ENCODE data around the gene IGSF9.

Gene IGSF9

DNA sequence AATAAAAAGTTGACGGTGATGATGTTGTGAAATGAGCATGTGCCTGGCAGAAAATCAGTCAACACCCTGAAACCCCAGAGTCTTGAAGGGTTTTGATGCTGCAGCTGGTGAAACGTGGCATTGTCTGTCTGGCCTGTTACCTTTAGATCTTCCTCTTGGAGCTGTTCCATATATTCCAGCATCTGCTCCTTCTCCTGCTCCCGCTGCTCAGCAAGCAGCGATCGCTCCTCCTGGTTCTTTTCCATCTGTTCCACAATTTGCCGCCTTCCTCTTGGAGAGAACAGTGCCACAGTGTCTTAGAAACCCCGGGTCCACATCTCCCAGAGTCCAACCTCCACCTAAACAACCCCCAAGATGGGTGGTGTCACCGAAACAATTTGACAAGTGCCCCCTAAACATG is 61.1 kb downstream of the IGSF9 start:
- DNase-seq (ENCODE audit: low spot score in 2 of 2): no peak
- no peak for ATAC-seq (replicated peaks; ENCODE audit: extremely low read depth, poor library complexity, severe bottlenecking)
- H3K27ac Mint-ChIP-seq (ENCODE audit: low read depth): no peak overlapping the region
- H3K4me1 Mint-ChIP-seq: peaks cover 13% of the 10 kb centered on the region
- no peaks in the 10 kb centered on the region for H3K36me3 Mint-ChIP-seq (ENCODE audit: insufficient read depth)
- H3K27me3 Mint-ChIP-seq: no peaks in the 10 kb centered on the region
- H3K4me3 Mint-ChIP-seq: no peak overlapping the region
- H3K9me3 Mint-ChIP-seq: no peaks in the 10 kb centered on the region

DNA sequence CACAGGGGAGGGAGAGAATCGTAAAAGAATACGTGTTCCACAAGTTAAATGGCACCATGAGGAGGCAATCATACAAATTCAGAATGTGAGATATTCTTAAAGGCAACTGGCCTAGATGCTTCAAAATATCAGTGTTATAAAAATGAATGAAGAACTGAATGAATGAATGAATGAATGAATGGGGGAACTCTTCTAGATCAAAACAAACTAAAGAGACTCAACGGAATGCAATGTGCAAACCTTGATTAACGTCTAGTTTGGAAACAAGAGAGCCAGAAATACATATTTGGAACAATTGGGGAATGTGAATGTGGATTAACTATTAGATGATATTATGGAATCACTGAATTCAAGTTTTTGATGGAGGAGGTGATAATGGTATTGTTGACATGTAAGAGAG is 62.3 kb downstream of the IGSF9 start:
- no peak overlapping the region for H3K27ac Mint-ChIP-seq (ENCODE audit: low read depth)
- H3K9me3 Mint-ChIP-seq: no peaks in the 10 kb centered on the region
- no peaks in the 10 kb centered on the region for H3K27me3 Mint-ChIP-seq
- no peak overlapping the region for H3K4me3 Mint-ChIP-seq
- DNase-seq (ENCODE audit: low spot score in 2 of 2) (no peak), ATAC-seq (replicated peaks; ENCODE audit: extremely low read depth, poor library complexity, severe bottlenecking) (no peak)
- peaks cover 9% of the 10 kb centered on the region for H3K4me1 Mint-ChIP-seq
- H3K36me3 Mint-ChIP-seq (ENCODE audit: insufficient read depth): peaks cover 1% of the 10 kb centered on the region

DNA sequence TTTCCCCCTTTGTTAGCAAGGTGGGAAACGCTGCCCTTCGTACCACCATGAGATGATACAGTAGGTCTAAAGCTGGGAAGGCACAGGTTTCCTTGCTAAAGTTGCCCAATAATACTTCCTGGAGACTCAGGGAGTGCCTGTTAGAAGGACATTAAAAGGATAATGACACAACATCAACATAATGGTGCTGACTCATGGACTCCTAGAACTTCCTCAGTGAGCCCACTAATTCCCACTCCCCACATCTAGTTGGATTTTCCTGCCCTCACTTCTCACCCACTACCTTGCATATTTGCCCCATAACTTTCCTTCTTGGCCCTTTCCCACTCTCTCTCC is 62.9 kb downstream of the IGSF9 start:
- DNase-seq (ENCODE audit: low spot score in 2 of 2) (no peak), ATAC-seq (replicated peaks; ENCODE audit: extremely low read depth, poor library complexity, severe bottlenecking) (no peak)
- Mint-ChIP-seq H3K4me1 (peaks cover 7% of the 10 kb centered on the region), H3K4me3 (no peak overlapping the region), H3K36me3 (ENCODE audit: insufficient read depth) (peaks cover 1% of the 10 kb centered on the region), H3K9me3 (no peaks in the 10 kb centered on the region), H3K27ac (ENCODE audit: low read depth) (no peak overlapping the region), H3K27me3 (no peaks in the 10 kb centered on the region)

DNA sequence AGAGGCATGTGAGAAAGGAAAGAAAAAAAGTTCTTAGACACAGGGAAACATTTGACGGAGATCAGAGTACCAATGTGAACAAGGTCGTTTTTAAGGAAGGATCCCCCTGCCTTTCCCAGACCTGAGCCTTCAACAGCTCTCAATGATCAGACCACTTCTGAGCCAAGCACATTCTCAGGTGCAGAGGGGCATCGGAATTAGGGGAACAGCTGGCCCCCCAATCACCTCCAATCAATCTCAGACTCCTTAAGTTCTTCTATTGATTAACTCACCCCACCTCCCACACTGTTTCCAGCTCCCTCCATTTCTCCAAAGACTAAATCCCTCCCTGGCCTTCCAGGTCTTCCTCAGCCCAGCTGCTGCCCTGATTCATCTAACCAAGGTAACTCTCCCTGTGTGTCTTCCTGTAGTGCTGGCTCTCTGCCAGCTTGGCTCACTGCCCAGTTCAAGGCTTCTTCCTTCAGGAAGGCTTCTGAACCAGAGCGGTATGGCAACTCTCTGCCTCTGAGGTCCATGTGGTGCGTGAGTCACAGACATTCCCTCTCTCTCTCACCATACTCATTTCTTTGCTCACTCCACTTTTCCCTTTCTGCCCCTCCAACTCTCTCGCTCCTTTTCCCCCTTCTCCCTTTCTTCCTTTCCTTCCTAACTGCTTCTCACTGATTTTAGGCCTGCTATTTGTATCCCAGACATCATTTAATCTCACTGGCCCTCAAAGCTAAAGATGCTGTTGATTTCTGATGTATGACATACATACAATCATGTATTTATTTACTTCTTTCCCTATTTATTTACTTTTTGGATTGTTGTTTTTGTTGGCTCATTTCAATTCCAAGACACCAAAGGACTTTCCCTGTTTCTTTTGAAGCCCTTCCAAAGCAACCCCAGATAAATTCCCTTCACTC is 63.5 kb downstream of the IGSF9 start:
- peaks cover 7% of the 10 kb centered on the region for H3K4me1 Mint-ChIP-seq
- no peak overlapping the region for H3K27ac Mint-ChIP-seq (ENCODE audit: low read depth)
- no peak overlapping the region for H3K4me3 Mint-ChIP-seq
- no peak for ATAC-seq (replicated peaks; ENCODE audit: extremely low read depth, poor library complexity, severe bottlenecking)
- DNase-seq (ENCODE audit: low spot score in 2 of 2): no peak
- H3K36me3 Mint-ChIP-seq (ENCODE audit: insufficient read depth): peaks cover 1% of the 10 kb centered on the region
- no peaks in the 10 kb centered on the region for H3K9me3 Mint-ChIP-seq
- no peaks in the 10 kb centered on the region for H3K27me3 Mint-ChIP-seq

DNA sequence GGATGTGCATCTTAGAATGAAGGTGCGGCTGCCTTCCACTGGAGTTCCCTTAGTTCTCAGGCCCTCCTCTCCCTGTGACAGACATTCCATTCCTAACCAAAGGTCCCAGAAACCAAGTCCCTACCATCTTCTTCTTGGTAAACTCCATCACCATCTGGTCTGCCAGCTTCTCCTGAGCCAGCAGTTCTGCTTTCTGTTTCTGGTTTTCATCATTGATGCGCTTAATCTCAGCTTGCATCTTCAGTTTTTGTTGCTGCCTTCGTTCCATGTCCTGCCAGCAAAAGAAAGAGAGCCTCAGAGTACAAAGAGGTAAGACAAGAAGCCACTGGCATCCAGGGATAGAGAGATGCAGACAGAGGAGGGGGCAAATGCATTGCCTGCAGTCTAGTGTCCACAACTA is 65.0 kb downstream of the IGSF9 start:
- no peaks in the 10 kb centered on the region for H3K27me3 Mint-ChIP-seq
- peaks cover 1% of the 10 kb centered on the region for H3K36me3 Mint-ChIP-seq (ENCODE audit: insufficient read depth)
- no peak overlapping the region for H3K27ac Mint-ChIP-seq (ENCODE audit: low read depth)
- ATAC-seq (replicated peaks; ENCODE audit: extremely low read depth, poor library complexity, severe bottlenecking) (no peak), DNase-seq (ENCODE audit: low spot score in 2 of 2) (no peak)
- peaks cover 7% of the 10 kb centered on the region for H3K4me1 Mint-ChIP-seq
- H3K9me3 Mint-ChIP-seq: no peaks in the 10 kb centered on the region
- H3K4me3 Mint-ChIP-seq: no peak overlapping the region

DNA sequence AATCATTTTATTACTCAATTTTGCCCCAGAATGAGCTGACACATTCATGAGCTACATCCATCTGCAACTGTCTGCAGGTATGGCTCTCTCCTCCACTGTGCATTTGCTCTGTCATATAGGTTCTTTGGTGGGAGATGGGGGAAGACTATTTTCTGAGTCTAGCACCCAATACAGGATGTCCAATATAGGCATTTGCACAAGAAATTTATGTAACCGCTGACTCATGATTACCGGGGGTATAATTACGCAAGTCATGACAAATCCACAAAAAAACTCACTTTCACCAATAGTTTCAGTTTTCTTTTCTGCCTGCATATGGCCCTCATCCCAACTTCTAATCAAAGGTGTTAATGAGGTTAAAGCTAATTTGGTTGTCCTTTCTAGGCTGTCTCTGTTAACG is 65.4 kb downstream of the IGSF9 start:
- Mint-ChIP-seq H3K4me3 (no peak overlapping the region), H3K27ac (ENCODE audit: low read depth) (no peak overlapping the region), H3K36me3 (ENCODE audit: insufficient read depth) (peaks cover 1% of the 10 kb centered on the region), H3K9me3 (no peaks in the 10 kb centered on the region), H3K27me3 (no peaks in the 10 kb centered on the region), H3K4me1 (peaks cover 7% of the 10 kb centered on the region)
- no peak for DNase-seq (ENCODE audit: low spot score in 2 of 2)
- no peak for ATAC-seq (replicated peaks; ENCODE audit: extremely low read depth, poor library complexity, severe bottlenecking)

DNA sequence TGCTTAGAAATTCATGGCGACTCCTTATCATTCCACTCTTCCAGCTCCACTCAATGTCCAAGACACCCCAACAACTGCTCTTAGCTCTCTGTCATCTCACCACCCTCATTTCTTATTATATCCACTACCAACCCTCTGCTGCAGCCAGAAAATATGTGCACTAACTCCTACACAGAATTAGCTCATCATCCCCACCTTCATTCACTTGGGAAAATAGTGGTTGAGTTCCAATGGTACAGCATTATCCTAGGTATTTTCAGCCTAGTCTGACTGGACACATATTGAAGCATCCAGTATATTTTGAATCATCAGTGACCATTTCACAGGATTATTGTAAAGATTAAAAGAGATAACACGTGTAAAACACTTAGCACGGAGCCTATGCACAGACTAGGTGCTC is 66.3 kb downstream of the IGSF9 start:
- Mint-ChIP-seq H3K4me3 (no peak overlapping the region), H3K4me1 (peaks cover 7% of the 10 kb centered on the region), H3K27me3 (no peaks in the 10 kb centered on the region), H3K9me3 (no peaks in the 10 kb centered on the region), H3K36me3 (ENCODE audit: insufficient read depth) (peaks cover 1% of the 10 kb centered on the region), H3K27ac (ENCODE audit: low read depth) (no peak overlapping the region)
- ATAC-seq (replicated peaks; ENCODE audit: extremely low read depth, poor library complexity, severe bottlenecking) (no peak), DNase-seq (ENCODE audit: low spot score in 2 of 2) (no peak)

DNA sequence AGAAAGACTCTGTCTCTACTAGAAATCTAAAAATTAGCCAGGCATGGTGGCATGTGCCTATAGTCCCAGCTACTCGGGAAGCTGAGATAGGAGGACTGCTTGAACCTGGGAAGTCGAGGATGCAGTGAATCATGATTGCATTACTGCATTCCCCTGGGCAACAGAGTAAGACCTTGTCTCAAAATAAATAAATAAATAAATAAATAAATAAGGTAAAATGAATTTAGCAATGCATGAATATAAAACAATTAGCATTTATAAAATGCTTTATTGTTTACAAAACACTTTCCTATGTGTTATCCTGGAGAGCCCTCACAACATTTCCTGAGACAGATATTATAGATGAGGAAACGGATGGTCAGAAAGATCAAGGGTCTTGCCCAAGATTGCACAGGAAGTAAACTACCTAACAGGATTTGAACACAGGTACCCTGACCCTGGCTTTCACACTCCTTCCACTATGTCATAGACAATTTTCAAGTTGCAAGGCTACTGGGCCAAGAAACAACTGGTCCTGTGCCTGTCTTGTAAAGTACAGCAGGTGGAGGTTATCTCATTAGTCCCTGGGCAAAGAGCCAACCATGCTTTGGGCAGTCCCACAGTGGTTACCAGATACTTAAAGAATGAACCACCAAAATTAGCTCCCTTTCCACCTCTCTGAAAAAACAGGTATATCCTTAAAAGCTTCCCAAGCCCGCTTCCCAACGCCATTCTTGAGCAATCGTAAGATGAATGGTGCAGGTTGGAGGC is 67.5 kb downstream of the IGSF9 start:
- no peak overlapping the region for H3K4me3 Mint-ChIP-seq
- H3K27ac Mint-ChIP-seq (ENCODE audit: low read depth): no peak overlapping the region
- H3K36me3 Mint-ChIP-seq (ENCODE audit: insufficient read depth): peaks cover 1% of the 10 kb centered on the region
- no peaks in the 10 kb centered on the region for H3K27me3 Mint-ChIP-seq
- H3K4me1 Mint-ChIP-seq: peaks cover 7% of the 10 kb centered on the region
- ATAC-seq (replicated peaks; ENCODE audit: extremely low read depth, poor library complexity, severe bottlenecking): no peak
- no peaks in the 10 kb centered on the region for H3K9me3 Mint-ChIP-seq
- no peak for DNase-seq (ENCODE audit: low spot score in 2 of 2)

Measured in central memory CD8-positive, alpha-beta T cell (primary cell).